Activated CD8-positive, alpha-beta T cell treated with anti-CD3 and anti-CD28 coated beads, Interleukin-2, amount 10 ng/mL, durations not matched to agents 7 days and 5 days (primary cell): Measurements from ENCODE around the gene TTC34. TPM values are rescaled to one million over a fixed set of nuclear protein-coding genes. Genes with fewer than 3 reads are reported as not detected.

Experiments
- ATAC-seq: fragments of 150-1000 bp; cut with Tn5 transposase; one replicate; pipeline ENCODE4 v1.10.0; 2021; ENCODE audit warnings: moderate library complexity
- CTCF ChIA-PET: fragments of 350-600 bp; sonication (Branson Sonifier 250); formaldehyde crosslinking; loops from one replicate; lab custom pipeline; 2021; ENCODE audit warnings: antibody characterized with exemption; lab: Charles Lee
- POLR2A ChIA-PET: fragments of 350-600 bp; sonication (Branson Sonifier 250); formaldehyde crosslinking; loops from one replicate; lab custom pipeline; 2021; ENCODE audit warnings: antibody characterized with exemption; lab: Charles Lee
- DNase-seq: peaks from one replicate; pipeline ENCODE4 v3.0.0-alpha.2; 2020
- H3K27ac Mint-ChIP-seq: one replicate; pipeline ENCODE4 v1.8.0; 2021; ENCODE audit warnings: mild to moderate bottlenecking, mixed read lengths
- H3K27me3 Mint-ChIP-seq: one replicate; pipeline ENCODE4 v1.8.0; 2021; ENCODE audit warnings: low read depth, mixed read lengths
- H3K36me3 Mint-ChIP-seq: one replicate; pipeline ENCODE4 v1.8.0; 2021; ENCODE audit warnings: low read depth, mixed read lengths
- H3K4me1 Mint-ChIP-seq: one replicate; pipeline ENCODE4 v1.8.0; 2021; ENCODE audit warnings: low read depth, mixed read lengths
- H3K4me3 Mint-ChIP-seq: one replicate; pipeline ENCODE4 v1.8.0; 2021; ENCODE audit warnings: mild to moderate bottlenecking, mixed read lengths
- H3K9me3 Mint-ChIP-seq: one replicate; pipeline ENCODE4 v1.8.0; 2022; ENCODE audit warnings: mixed read lengths; ENCODE audit not compliant: insufficient read depth
- total RNA-seq, 2 experiments: library from RNA; stranded (reverse); gene quantifications; one replicate each; pipeline ENCODE4 v1.2.3, GENCODE V29; 2021

TTC34 gene
- total RNA-seq, 2 experiments from 2014 or later = 0.82 to 0.86 TPM

DNA sequence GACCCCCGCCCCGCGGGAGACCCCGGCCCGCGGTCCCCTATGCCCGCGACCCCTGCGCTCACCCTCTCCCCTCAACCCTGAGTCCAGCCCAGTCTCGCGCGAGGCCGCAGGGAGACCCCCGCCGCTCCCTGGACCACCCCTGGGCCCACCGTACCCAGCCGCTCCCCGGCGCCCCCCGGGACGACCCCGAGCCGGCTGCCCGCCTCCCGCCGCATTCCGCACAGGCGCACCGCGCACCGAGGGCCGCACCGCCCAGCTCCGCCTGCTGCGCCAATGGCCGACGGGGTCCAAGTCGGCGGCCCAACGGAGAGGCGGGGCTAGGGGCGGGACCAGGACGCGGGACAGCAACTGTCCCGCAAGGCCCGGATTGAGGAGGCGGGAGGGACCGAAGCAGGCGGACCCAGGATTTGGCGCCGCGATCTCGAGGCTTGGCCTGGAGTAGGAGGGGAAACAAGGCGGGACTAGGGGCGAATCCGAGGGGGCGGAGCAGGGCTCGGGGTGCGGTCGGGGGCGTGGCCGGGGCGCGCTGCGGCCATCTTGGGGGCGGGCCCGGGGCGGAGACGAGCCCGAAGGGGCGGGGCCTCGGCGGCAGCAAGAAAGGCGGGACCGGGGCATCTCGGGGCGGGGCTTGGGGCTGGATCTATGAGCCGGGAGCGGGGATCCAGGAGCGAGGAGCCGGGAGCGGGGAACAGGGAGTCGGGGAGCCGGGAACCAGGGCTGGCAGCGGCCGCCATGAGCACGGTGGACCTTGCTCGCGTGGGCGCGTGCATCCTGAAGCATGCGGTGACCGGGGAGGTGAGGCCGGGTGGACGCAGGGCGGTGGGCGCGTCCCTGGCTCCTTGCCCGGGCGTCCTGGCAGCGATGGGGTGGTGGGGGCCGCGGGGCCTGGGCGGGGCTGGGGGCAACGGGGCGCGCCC is 215.1 kb downstream of the TTC34 start, which contains the start of gene PRXL2B:
Gene PRXL2B (plus strand): TSS at position 624 of the 917 bp plus-strand sequence. CDS start 109 bp downstream, at position 733.
- peak; percentile 86 for ATAC-seq
- peak within 1 kb of the TSS; percentile 82 for H3K4me3 Mint-ChIP-seq
- H3K27me3 Mint-ChIP-seq = no peaks in the 10 kb centered on the region
- no peaks in the 10 kb centered on the region for H3K9me3 Mint-ChIP-seq
- H3K27ac Mint-ChIP-seq = peak within 1 kb of the TSS; percentile 93
- peaks cover 32% of the 10 kb centered on the region for H3K4me1 Mint-ChIP-seq
- CTCF ChIA-PET = interaction anchor here (1.0 to 5.0 kb wide), 8 partner anchors 9 to 392 kb away, joined by 3 to 42 read pairs (median 8); partner anchors contain the start of genes FAAP20, PANK4 and TNFRSF14
- DNase-seq = peak; percentile 99
- POLR2A ChIA-PET = interaction anchor here (0.9 to 5.1 kb wide), 15 partner anchors 8 to 382 kb away, joined by 3 to 130 read pairs (median 10); partner anchors contain the start of genes MORN1, PANK4, RER1 and TNFRSF14
- peaks cover 14% of the 10 kb centered on the region for H3K36me3 Mint-ChIP-seq

Other genes starting within 250 kb of the TTC34 start
- gene TNFRSF14, start 245.3 kb downstream of the TTC34 start, total RNA-seq = 10 to 100 TPM; 85.8 to 86.5 TPM
- gene PRXL2B, start 214.9 kb downstream of the TTC34 start, total RNA-seq = 10 to 100 TPM; 35.6 to 40.6 TPM
- 1 to 10 TPM; 3.7 to 4.0 TPM for gene MMEL1, start 168.7 kb downstream of the TTC34 start, total RNA-seq
- not detected for gene ACTRT2, start 219.8 kb upstream of the TTC34 start, total RNA-seq